Endothelial cell (in vitro differentiated cells): ENCODE measurements around the gene TRAPPC10. TPM values are rescaled to one million over a fixed set of nuclear protein-coding genes. Genes with fewer than 3 reads are reported as not detected.

Experiments used
- DNase-seq: peaks from one replicate; pipeline ENCODE4 v3.0.0; 2021; ENCODE audit warnings: low spot score
- H3K27ac Mint-ChIP-seq: one replicate; pipeline ENCODE4 v1.8.0; 2021; ENCODE audit warnings: mixed read lengths, inconsistent platforms; ENCODE audit not compliant: unreplicated experiment
- H3K27me3 Mint-ChIP-seq: one replicate; pipeline ENCODE4 v1.8.0; 2021; ENCODE audit warnings: mild to moderate bottlenecking, moderate library complexity, mixed read lengths, inconsistent platforms; ENCODE audit not compliant: unreplicated experiment
- H3K36me3 Mint-ChIP-seq: one replicate; pipeline ENCODE4 v1.8.0; 2021; ENCODE audit warnings: mild to moderate bottlenecking, low read depth, mixed read lengths, inconsistent platforms; ENCODE audit not compliant: unreplicated experiment
- H3K4me1 Mint-ChIP-seq: one replicate; pipeline ENCODE4 v1.8.0; 2021; ENCODE audit warnings: mild to moderate bottlenecking, mixed read lengths, inconsistent platforms; ENCODE audit not compliant: unreplicated experiment
- H3K4me3 Mint-ChIP-seq: one replicate; pipeline ENCODE4 v1.8.0; 2021; ENCODE audit warnings: mild to moderate bottlenecking, mixed read lengths, inconsistent platforms; ENCODE audit not compliant: unreplicated experiment
- H3K9me3 Mint-ChIP-seq: one replicate; pipeline ENCODE4 v1.8.0; 2021; ENCODE audit warnings: mixed read lengths, inconsistent platforms; ENCODE audit not compliant: unreplicated experiment
- CTCF ChIP-seq: fragments of 200-600 bp; sonication (generic); IDR thresholded peaks from one replicate; pipeline ENCODE4 v1.5.0; 2021; ENCODE audit warnings: antibody characterized with exemption; ENCODE audit not compliant: unreplicated experiment
- total RNA-seq: library from RNA; stranded (reverse); fragmentation: NEBNext Ultra II Directional; extraction: Animal tissue kit (Norgen Biotek cat#: 25700); gene quantifications from one replicate; pipeline ENCODE4 v1.2.1, GENCODE V29; 2021; ENCODE audit not compliant: unreplicated experiment

TRAPPC10 gene
- total RNA-seq, 1 donor from 2014 or later = 28.4 TPM

DNA sequence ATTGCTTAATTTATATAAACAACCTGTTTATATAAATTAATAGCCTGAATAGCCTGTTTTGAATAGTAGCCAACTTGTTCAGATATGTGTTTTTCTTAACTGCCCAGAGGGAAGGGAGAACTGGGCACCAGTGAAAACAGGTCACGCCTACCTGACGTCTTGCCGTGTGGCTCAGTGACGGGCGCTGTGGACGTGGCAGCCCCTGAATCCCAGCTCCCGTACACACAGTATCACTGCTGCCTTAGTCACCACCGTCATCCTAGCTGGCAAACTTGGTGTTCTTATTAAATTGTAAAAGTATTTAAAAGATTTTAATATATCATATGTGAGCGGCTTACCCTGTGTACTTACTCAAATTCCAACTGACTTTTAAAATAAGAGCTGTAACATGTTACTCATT lies 35.4 kb upstream of the TRAPPC10 start:
- peaks cover 9% of the 10 kb centered on the region for H3K27me3 Mint-ChIP-seq
- DNase-seq = no peak

GRCh38 chr21:43978060-43978459 lies 34.0 kb upstream of the TRAPPC10 start:
- Mint-ChIP-seq H3K9me3 (no peaks in the 10 kb centered on the region), H3K4me3 (no peak overlapping the region)
- no peak for TF ChIP-seq CTCF

More for the DNA sequence above, 35.4 kb upstream of the TRAPPC10 start:
- H3K27ac Mint-ChIP-seq = no peak overlapping the region
- H3K36me3 Mint-ChIP-seq = peaks cover 5% of the 10 kb centered on the region
- peaks cover 2% of the 10 kb centered on the region for H3K4me1 Mint-ChIP-seq
- TF ChIP-seq CTCF = no peak
- H3K4me3 Mint-ChIP-seq = no peak overlapping the region
- H3K9me3 Mint-ChIP-seq = no peaks in the 10 kb centered on the region

GRCh38 chr21:43979654-43980053 lies 32.5 kb upstream of the TRAPPC10 start:
- Mint-ChIP-seq H3K36me3 (no peaks in the 10 kb centered on the region), H3K27ac (no peak overlapping the region), H3K27me3 (peaks cover 4% of the 10 kb centered on the region), H3K4me1 (peaks cover 2% of the 10 kb centered on the region), H3K9me3 (no peaks in the 10 kb centered on the region), H3K4me3 (peak overlapping the region; percentile 67)
- TF ChIP-seq CTCF = no peak
- no peak for DNase-seq

More at GRCh38 chr21:43978060-43978459, 34.0 kb upstream of the TRAPPC10 start:
- no peak for DNase-seq
- Mint-ChIP-seq H3K27me3 (peaks cover 6% of the 10 kb centered on the region), H3K27ac (no peak overlapping the region), H3K36me3 (peaks cover 5% of the 10 kb centered on the region), H3K4me1 (peaks cover 2% of the 10 kb centered on the region)

GRCh38 chr21:43981151-43981870 lies 30.8 kb upstream of the TRAPPC10 start:
- Mint-ChIP-seq H3K27ac (no peak overlapping the region), H3K4me1 (peaks cover 6% of the 10 kb centered on the region), H3K36me3 (no peaks in the 10 kb centered on the region), H3K4me3 (no peak overlapping the region), H3K9me3 (no peaks in the 10 kb centered on the region), H3K27me3 (peaks cover 2% of the 10 kb centered on the region)
- no peak for TF ChIP-seq CTCF
- DNase-seq = no peak

- Mint-ChIP-seq H3K4me1 (peaks cover 6% of the 10 kb centered on the region), H3K27ac (no peak overlapping the region)
- TF ChIP-seq CTCF = no peak
Observed at GRCh38 chr21:43981871-43982210, 30.3 kb upstream of the TRAPPC10 start.

More at GRCh38 chr21:43981871-43982210, 30.3 kb upstream of the TRAPPC10 start:
- Mint-ChIP-seq H3K9me3 (no peaks in the 10 kb centered on the region), H3K27me3 (peaks cover 2% of the 10 kb centered on the region), H3K4me3 (no peak overlapping the region), H3K36me3 (no peaks in the 10 kb centered on the region)
- DNase-seq = no peak
